Measurements from ENCODE around the gene MLX.
"Not testable (repeated sequence)": the region's sequence is repeated elsewhere in the genome, so short reads cannot be mapped to it uniquely, and the experiment has no call there.

Gene MLX

DNA sequence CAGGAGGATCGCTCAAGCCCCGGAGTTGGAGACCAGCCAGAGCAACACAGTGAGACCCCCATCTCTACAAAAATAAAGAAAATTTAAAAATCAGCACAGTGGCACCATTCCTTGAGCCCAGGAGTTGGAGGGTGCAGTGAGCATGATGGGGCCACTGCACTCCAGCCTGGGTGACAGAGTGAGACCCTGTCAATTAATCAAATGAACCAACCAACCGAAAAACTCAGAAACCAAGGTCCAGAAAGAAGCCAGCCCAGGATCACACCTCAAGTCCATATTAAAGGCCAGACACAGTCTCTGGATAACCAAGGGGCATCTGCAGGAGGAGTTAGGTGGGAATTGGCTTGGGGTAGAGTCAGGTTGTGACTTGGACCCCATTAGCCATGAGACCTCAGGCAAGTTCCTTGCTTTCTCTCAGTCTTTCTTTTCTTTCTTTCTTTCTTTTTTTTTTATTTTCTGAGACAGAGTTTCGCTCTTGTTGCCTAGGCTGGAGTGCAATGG, 11.7 kb upstream of the MLX start:
- Histone ChIP-seq H3K36me3 (peaks cover 5% of the 10 kb centered on the region), H3K27me3 (no peaks in the 10 kb centered on the region), H3K4me1 (peaks cover 26% of the 10 kb centered on the region), H4K20me1 (no peaks in the 10 kb centered on the region), H3K9ac (peak overlapping the region; percentile 92), H3K4me3 (peak overlapping the region; percentile 86), H3K9me3 (no peaks in the 10 kb centered on the region), H3K27ac (peak overlapping the region; percentile 89), H3K4me2 (peak overlapping the region; percentile 77)
- no peak for TF ChIP-seq Cebpa-rat (IDR thresholded peaks at IDR 0.05)

DNA sequence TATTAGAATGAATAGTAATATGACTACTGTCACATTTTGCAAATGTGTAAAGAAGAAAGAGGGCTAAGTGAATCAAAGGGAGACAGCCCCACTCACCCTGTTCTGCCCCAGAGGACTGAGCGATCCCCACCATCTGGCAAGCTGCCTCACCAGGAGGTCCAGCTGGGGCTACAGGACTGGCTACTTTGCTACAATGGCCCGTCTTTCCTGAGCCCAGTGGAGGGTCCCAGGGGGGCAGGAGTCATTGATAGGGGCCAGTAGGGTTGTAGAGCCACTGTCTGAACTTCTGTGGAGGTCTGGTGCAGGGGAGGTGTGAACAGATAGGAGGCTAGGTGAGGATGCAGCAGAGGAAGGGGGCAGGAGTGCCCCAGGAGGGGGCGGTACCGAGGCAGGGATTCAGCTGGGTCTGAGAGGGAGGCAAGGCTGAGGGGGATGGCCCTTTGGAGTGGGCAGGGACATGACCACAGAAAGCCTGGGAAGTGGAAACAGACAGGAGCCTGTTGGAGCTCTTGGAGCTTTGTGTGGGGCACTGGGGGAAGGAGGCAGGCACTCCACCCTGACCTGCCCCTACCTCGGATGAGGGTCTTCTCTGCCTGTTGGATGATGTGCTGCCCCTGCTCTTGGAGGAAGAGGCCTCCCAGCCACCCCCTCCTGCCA, 10.8 kb upstream of the MLX start:
- not testable (repeated sequence) for H3K27me3 ChIP-seq, H3K27ac ChIP-seq, H4K20me1 ChIP-seq, H3K36me3 ChIP-seq, H3K9ac ChIP-seq, H3K4me3 ChIP-seq, H3K9me3 ChIP-seq
- Histone ChIP-seq H3K4me1 (peaks cover 26% of the 10 kb centered on the region), H3K4me2 (peak overlapping the region; percentile 77)

DNA sequence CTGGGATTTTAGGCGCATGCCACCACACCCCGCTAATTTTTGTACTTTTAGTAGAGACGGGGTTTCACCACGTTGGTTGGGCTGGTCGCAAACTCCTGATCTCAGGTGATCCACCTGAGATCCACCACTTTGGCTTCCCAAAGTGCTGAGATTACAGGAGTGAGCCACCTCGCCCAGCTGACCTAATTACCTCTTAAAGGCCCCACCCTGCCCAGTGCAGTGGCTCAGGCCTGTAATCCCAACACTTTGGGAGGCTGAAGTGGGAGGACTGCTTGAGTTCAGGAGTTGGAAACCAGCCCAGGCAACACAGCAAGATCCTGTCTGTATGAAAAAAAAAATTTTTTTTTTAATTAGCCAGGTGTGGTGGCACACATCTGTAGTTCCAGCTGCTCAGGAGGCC, 7.8 kb upstream of the MLX start:
- Histone ChIP-seq H3K27ac (no peak overlapping the region), H3K9me3 (no peaks in the 10 kb centered on the region), H3K36me3 (peaks cover 9% of the 10 kb centered on the region), H3K9ac (no peak overlapping the region), H3K27me3 (no peaks in the 10 kb centered on the region), H3K4me3 (no peak overlapping the region), H4K20me1 (no peaks in the 10 kb centered on the region), H3K4me1 (peaks cover 33% of the 10 kb centered on the region), H3K4me2 (no peak overlapping the region)
- no peak for TF ChIP-seq Cebpa-rat (IDR thresholded peaks at IDR 0.05)

DNA sequence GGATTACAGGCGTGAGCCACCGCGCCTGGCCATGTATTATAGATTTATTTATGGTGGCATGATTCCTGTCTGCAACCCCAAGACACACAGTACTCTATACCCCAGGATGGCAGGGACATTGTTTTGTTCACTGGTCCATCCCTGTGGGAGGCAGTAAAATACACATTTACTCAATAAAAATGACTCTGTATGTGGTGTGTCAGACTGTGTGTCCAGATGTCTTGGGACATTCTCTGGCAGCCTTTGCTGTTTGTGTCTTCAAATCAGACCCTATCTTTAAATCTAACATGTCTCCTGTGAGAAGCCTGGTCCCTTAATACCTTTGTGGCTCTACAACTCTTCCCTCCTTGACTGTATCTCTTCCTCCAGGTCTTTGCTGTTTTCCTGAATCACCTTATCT, 6.7 kb upstream of the MLX start:
- H3K4me3 ChIP-seq, result no peak overlapping the region
- H3K9ac ChIP-seq, result no peak overlapping the region
- no peak overlapping the region for H3K4me2 ChIP-seq
- H3K4me1 ChIP-seq, result peaks cover 33% of the 10 kb centered on the region
- H3K36me3 ChIP-seq, result peaks cover 20% of the 10 kb centered on the region
- TF ChIP-seq Cebpa-rat (IDR thresholded peaks at IDR 0.05), result no peak
- H3K27me3 ChIP-seq, result no peaks in the 10 kb centered on the region
- no peak overlapping the region for H3K27ac ChIP-seq
- no peaks in the 10 kb centered on the region for H3K9me3 ChIP-seq
- no peaks in the 10 kb centered on the region for H4K20me1 ChIP-seq

DNA sequence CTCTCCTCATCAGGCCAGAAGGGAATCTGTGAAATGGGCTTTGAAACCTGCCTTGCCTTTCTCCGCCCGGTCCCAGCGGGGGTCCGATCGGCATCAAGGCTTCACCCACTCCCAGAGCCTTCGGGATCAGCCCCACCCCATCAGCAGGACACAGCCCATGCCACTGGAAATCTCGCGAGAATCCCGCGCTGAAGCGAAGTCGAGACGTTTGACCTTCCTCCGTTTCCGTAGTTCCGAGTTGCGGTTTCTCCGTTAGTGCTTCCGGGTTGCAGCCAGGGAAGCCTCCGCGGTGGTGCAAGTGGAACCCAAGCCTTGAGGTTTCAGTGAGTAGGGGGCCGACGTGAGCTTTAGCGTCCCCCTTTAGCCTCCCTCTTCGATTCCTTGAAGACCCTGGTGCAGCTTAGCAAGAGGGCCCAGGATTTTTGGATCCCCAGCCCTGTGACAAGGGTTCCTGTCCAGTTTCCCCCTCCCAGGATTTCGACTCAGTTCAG, 5.0 kb upstream of the MLX start, which contains the start of gene COASY:
COASY (plus strand) TSS at position 252 of the 491 bp plus-strand sequence. CDS start 475 bp downstream, outside the sequence.
- H3K27ac ChIP-seq, result peak within 1 kb of the TSS; percentile 92
- no peaks in the 10 kb centered on the region for H3K9me3 ChIP-seq
- H3K9ac ChIP-seq, result peak within 1 kb of the TSS; percentile 97
- H4K20me1 ChIP-seq, result no peaks in the 10 kb centered on the region
- no peaks in the 10 kb centered on the region for H3K27me3 ChIP-seq
- H3K36me3 ChIP-seq, result peaks cover 33% of the 10 kb centered on the region
- H3K4me2 ChIP-seq, result peak within 1 kb of the TSS; percentile 99
- peak within 1 kb of the TSS; percentile 97 for H3K4me3 ChIP-seq
- TF ChIP-seq Cebpa-rat (IDR thresholded peaks at IDR 0.05), result no peak
- peaks cover 32% of the 10 kb centered on the region for H3K4me1 ChIP-seq

DNA sequence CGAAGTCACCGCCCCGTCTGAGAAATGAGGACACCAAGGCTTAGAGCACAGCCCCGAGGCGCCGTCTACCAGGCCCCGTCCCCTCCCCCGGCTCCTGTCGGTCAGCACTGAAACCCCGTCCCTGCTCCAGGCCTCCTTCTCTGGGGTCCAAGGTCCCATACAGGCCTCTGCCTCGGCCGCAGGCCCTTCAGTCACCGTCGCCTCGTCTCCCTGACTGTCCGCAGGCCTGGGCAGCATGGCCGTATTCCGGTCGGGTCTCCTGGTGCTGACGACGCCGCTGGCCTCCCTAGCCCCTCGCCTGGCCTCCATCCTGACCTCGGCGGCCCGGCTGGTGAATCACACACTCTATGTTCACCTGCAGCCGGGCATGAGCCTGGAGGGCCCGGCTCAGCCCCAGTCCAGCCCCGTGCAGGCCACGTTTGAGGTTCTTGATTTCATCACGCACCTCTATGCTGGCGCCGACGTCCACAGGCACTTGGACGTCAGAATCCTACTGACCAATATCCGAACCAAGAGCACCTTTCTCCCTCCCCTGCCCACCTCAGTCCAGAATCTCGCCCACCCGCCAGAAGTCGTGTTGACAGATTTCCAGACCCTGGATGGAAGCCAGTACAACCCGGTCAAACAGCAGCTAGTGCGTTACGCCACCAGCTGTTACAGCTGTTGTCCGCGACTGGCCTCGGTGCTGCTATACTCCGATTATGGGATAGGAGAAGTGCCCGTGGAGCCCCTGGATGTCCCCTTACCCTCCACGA, 4.3 kb upstream of the MLX start:
- Histone ChIP-seq H3K9me3 (no peaks in the 10 kb centered on the region), H3K27me3 (no peaks in the 10 kb centered on the region), H3K4me3 (peak overlapping the region; percentile 97), H3K4me2 (peak overlapping the region; percentile 99), H3K36me3 (peaks cover 33% of the 10 kb centered on the region), H3K27ac (peak overlapping the region; percentile 92), H3K4me1 (peaks cover 33% of the 10 kb centered on the region), H3K9ac (peak overlapping the region; percentile 97), H4K20me1 (no peaks in the 10 kb centered on the region)
- TF ChIP-seq Cebpa-rat (IDR thresholded peaks at IDR 0.05), result no peak

DNA sequence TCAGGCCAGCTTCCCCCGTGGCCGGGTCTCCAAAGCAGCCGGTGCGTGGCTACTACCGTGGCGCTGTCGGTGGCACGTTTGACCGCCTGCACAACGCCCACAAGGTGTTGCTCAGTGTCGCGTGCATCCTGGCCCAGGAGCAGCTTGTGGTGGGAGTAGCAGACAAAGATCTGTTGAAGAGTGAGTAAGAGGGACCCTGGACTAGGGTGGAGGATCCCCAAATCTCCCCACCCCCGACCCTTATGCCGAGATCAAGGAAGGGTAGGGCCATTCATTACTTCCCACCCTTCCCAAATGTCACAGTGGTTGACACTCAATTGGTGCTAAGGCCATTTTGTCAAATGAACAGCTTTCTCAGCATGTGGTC, 3.8 kb upstream of the MLX start:
- Histone ChIP-seq H3K9me3 (no peaks in the 10 kb centered on the region), H3K4me1 (peaks cover 39% of the 10 kb centered on the region), H3K27ac (peak overlapping the region; percentile 92), H4K20me1 (no peaks in the 10 kb centered on the region), H3K9ac (peak overlapping the region; percentile 97), H3K4me3 (peak overlapping the region; percentile 97), H3K27me3 (no peaks in the 10 kb centered on the region), H3K36me3 (peaks cover 33% of the 10 kb centered on the region), H3K4me2 (peak overlapping the region; percentile 99)
- TF ChIP-seq Cebpa-rat (IDR thresholded peaks at IDR 0.05), result no peak

DNA sequence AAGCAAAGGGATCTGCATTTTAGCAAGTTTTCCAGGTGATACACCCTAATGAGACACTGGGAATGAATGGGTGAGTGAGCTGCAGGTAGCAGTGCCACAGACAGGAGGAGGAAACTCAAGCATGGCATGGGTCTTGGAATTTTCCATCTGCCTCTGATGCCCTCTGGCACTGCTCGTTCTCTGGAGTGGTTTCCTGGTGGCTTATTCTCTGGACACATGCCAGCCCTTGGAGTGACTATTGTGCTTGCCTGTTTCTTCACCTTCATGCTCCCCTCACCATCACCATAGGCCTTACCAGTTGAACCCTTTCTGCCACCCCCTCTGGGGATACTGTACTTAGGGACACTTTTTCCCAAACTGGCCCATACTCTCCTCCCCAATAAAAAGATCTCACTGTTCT, 3.4 kb upstream of the MLX start:
- H3K36me3 ChIP-seq, result peaks cover 36% of the 10 kb centered on the region

DNA sequence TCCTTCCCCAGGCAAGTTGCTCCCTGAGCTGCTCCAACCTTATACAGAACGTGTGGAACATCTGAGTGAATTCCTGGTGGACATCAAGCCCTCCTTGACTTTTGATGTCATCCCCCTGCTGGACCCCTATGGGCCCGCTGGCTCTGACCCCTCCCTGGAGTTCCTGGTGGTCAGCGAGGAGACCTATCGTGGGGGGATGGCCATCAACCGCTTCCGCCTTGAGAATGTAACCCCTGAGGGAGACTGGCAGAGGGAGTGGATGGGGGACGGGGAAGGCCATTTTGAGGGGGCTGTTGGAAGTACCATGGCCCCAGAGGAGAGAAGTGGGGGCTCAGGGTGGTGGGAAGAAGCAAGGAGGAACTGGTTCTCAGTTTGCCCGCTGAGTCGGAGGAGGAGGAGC, 3.0 kb upstream of the MLX start:
- peaks cover 47% of the 10 kb centered on the region for H3K4me1 ChIP-seq
- H4K20me1 ChIP-seq, result peaks cover 8% of the 10 kb centered on the region; the same call in 1 of the 2 replicates
- no peaks in the 10 kb centered on the region for H3K27me3 ChIP-seq
- no peak for TF ChIP-seq Cebpa-rat (IDR thresholded peaks at IDR 0.05)
- peaks cover 40% of the 10 kb centered on the region for H3K36me3 ChIP-seq
- 0 out of 2 replicates have a peak overlapping the region, but pooled peaks have one; percentile 5 for H3K9ac ChIP-seq
- no peak overlapping the region for H3K27ac ChIP-seq
- peak overlapping the region; percentile 99 for H3K4me2 ChIP-seq
- no peaks in the 10 kb centered on the region for H3K9me3 ChIP-seq
- no peak overlapping the region for H3K4me3 ChIP-seq

More for the DNA sequence above, 3.4 kb upstream of the MLX start:
- TF ChIP-seq Cebpa-rat (IDR thresholded peaks at IDR 0.05), result no peak
- H3K27me3 ChIP-seq, result no peaks in the 10 kb centered on the region
- H3K27ac ChIP-seq, result no peak overlapping the region; the same call in 1 of the 2 replicates
- no peaks in the 10 kb centered on the region for H3K9me3 ChIP-seq
- H3K4me2 ChIP-seq, result peak overlapping the region; percentile 99
- H3K9ac ChIP-seq, result peak overlapping the region; percentile 5; the same call in 1 of the 2 replicates
- peaks cover 43% of the 10 kb centered on the region for H3K4me1 ChIP-seq
- peak overlapping the region; percentile 97 for H3K4me3 ChIP-seq
- 0 out of 2 replicates have a peak, but pooled peaks cover 4% of the 10 kb centered on the region for H4K20me1 ChIP-seq

All from BLaER1 (cell line).